MCF 10A (cell line): ENCODE data around the gene PDZRN3. TPM values are rescaled to one million over a fixed set of nuclear protein-coding genes. Genes with fewer than 3 reads are reported as not detected.
"Not testable (repeated sequence)": the region's sequence is repeated elsewhere in the genome, so short reads cannot be mapped to it uniquely, and the experiment has no call there.

Source experiments
- BruUV-seq: library from RNA; stranded (reverse); fragments of 400-500 nt; replicated peaks from 2 replicates; lab custom pipeline; 2021; lab: Mats Ljungman, UMichigan
- CTCF ChIA-PET: fragments of 300-600 bp; sonication (Branson Sonifier 250); formaldehyde crosslinking; extraction: SDS; loops from one replicate; lab custom pipeline; 2021; ENCODE audit warnings: antibody characterized with exemption, inconsistent platforms; lab: Yijun Ruan, JAX
- POLR2A ChIA-PET: fragments of 300-600, 350-650 bp; sonication (Branson Sonifier 250); formaldehyde crosslinking; extraction: SDS; loops from one replicate; lab custom pipeline; 2020; ENCODE audit warnings: antibody characterized with exemption, inconsistent platforms; lab: Yijun Ruan, JAX
- DNase-seq: peaks from one replicate; pipeline ENCODE4 v3.0.0-alpha.2; 2018; ENCODE audit not compliant: unreplicated experiment
- H3K27ac Mint-ChIP-seq: one replicate; pipeline ENCODE4 v1.8.0; 2022; ENCODE audit warnings: mild to moderate bottlenecking, low read depth, mixed read lengths; ENCODE audit not compliant: unreplicated experiment
- H3K27me3 Mint-ChIP-seq: one replicate; pipeline ENCODE4 v1.8.0; 2022; ENCODE audit warnings: mixed read lengths; ENCODE audit not compliant: insufficient read depth, unreplicated experiment
- H3K36me3 Mint-ChIP-seq: one replicate; pipeline ENCODE4 v1.8.0; 2022; ENCODE audit warnings: mild to moderate bottlenecking, moderate library complexity, mixed read lengths; ENCODE audit not compliant: insufficient read depth, unreplicated experiment
- H3K4me1 Mint-ChIP-seq: one replicate; pipeline ENCODE4 v1.8.0; 2022; ENCODE audit warnings: mixed read lengths; ENCODE audit not compliant: insufficient read depth, unreplicated experiment
- H3K4me3 Mint-ChIP-seq: one replicate; pipeline ENCODE4 v1.8.0; 2022; ENCODE audit warnings: mild to moderate bottlenecking, moderate library complexity, mixed read lengths; ENCODE audit not compliant: unreplicated experiment
- H3K9me3 Mint-ChIP-seq: one replicate; pipeline ENCODE4 v1.8.0; 2022; ENCODE audit warnings: mixed read lengths; ENCODE audit not compliant: unreplicated experiment
- intact Hi-C: fragments of 100-400 bp; cut with micrococcal nuclease; formaldehyde crosslinking; loops from 2 replicates; pipeline ENCODE4 v1.14.1; 2022
- total RNA-seq: library from RNA; stranded (reverse); gene quantifications from 2 replicates; pipeline ENCODE4 v1.2.3, GENCODE V29; 2022
- TF ChIP-seq, protein P1 (sequence below): fragments of 200-600 bp; IDR thresholded peaks from one replicate; pipeline ENCODE4 v1.8.0; 2022; ENCODE audit warnings: antibody characterized with exemption, mild to moderate bottlenecking; ENCODE audit not compliant: unreplicated experiment

Gene PDZRN3
- total RNA-seq, 1 experiment from 2014 or later, result not detected

- intact Hi-C loops, result no loop called here
- H3K9me3 Mint-ChIP-seq, result no peaks in the 10 kb centered on the region
- peaks cover 6% of the 10 kb centered on the region for H3K4me1 Mint-ChIP-seq
- H3K27me3 Mint-ChIP-seq, result peaks cover 25% of the 10 kb centered on the region
- ChIA-PET POLR2A (no interaction called here), CTCF (interaction anchor here (0.6 kb wide), 1 partner anchor 10 kb away, joined by 4 read pairs; no protein-coding TSS in a partner anchor)
- BruUV-seq, result no TSS peak
- H3K36me3 Mint-ChIP-seq, result no peaks in the 10 kb centered on the region
- H3K27ac Mint-ChIP-seq, result no peak overlapping the region
- TF ChIP-seq, protein P1, sequence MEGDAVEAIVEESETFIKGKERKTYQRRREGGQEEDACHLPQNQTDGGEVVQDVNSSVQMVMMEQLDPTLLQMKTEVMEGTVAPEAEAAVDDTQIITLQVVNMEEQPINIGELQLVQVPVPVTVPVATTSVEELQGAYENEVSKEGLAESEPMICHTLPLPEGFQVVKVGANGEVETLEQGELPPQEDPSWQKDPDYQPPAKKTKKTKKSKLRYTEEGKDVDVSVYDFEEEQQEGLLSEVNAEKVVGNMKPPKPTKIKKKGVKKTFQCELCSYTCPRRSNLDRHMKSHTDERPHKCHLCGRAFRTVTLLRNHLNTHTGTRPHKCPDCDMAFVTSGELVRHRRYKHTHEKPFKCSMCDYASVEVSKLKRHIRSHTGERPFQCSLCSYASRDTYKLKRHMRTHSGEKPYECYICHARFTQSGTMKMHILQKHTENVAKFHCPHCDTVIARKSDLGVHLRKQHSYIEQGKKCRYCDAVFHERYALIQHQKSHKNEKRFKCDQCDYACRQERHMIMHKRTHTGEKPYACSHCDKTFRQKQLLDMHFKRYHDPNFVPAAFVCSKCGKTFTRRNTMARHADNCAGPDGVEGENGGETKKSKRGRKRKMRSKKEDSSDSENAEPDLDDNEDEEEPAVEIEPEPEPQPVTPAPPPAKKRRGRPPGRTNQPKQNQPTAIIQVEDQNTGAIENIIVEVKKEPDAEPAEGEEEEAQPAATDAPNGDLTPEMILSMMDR, result no peak
- DNase-seq, result no peak
- H3K4me3 Mint-ChIP-seq, result no peak overlapping the region
Observed at GRCh38 chr3:73568371-73568862, 56.3 kb downstream of the PDZRN3 start.

DNA sequence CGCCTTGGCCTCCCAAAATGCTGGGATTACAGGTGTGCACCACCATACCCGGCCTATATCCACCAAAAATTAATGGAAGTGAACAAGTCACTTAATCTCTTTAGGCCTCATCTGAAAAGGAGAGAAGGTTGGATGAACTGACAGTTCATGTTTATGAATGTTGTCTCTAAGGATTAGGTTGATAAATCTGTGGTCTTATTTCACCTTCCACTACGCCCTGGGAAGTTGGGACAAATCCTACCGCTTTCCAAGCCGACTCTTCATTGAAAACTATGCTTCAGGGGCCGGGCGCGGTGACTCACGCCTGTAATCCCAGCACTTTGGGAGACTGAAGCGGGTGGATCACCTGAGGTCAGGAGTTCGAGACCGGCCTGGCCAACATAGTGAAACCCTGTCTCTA lies 59.4 kb downstream of the PDZRN3 start:
- intact Hi-C loops, H3K4me1 Mint-ChIP-seq, BruUV-seq, H3K27ac Mint-ChIP-seq, POLR2A ChIA-PET, H3K36me3 Mint-ChIP-seq, H3K9me3 Mint-ChIP-seq, DNase-seq, H3K4me3 Mint-ChIP-seq: not testable (repeated sequence)
- CTCF ChIA-PET, result interaction anchor here (0.6 kb wide), 1 partner anchor 283 kb away, joined by 3 read pairs; no protein-coding TSS in a partner anchor
- H3K27me3 Mint-ChIP-seq, result peaks cover 14% of the 10 kb centered on the region

- Mint-ChIP-seq H3K36me3 (no peaks in the 10 kb centered on the region), H3K4me1 (no peaks in the 10 kb centered on the region), H3K27ac (no peak overlapping the region), H3K9me3 (no peaks in the 10 kb centered on the region), H3K4me3 (no peak overlapping the region), H3K27me3 (peaks cover 3% of the 10 kb centered on the region)
- TF ChIP-seq, protein P1, result no peak
- POLR2A ChIA-PET, result no interaction called here
- CTCF ChIA-PET, result no interaction called here
- intact Hi-C loops, result no loop called here
- DNase-seq, result no peak
- no TSS peak for BruUV-seq
Observed at GRCh38 chr3:73563896-73564582, 60.7 kb downstream of the PDZRN3 start.

GRCh38 chr3:73561494-73561893 lies 63.2 kb downstream of the PDZRN3 start:
- no peaks in the 10 kb centered on the region for H3K4me1 Mint-ChIP-seq
- POLR2A ChIA-PET, result no interaction called here

More at GRCh38 chr3:73561494-73561893, 63.2 kb downstream of the PDZRN3 start:
- Mint-ChIP-seq H3K4me3 (no peak overlapping the region), H3K9me3 (no peaks in the 10 kb centered on the region), H3K36me3 (no peaks in the 10 kb centered on the region), H3K27ac (no peak overlapping the region), H3K27me3 (no peaks in the 10 kb centered on the region)
- DNase-seq, result no peak
- TF ChIP-seq, protein P1, result no peak
- no TSS peak for BruUV-seq
- intact Hi-C loops, result no loop called here
- CTCF ChIA-PET, result interaction anchor here (0.5 to 0.7 kb wide), 2 partner anchors 14 to 288 kb away, joined by 3 read pairs; no protein-coding TSS in a partner anchor
